Astrocyte (in vitro differentiated cells and primary cell): ENCODE data around the gene FICD. TPM values are rescaled to one million over a fixed set of nuclear protein-coding genes. Genes with fewer than 3 reads are reported as not detected.
A peak's percentile ranks its signal among the peaks of the same experiment; 100 is the strongest.

Experiments used
- DNase-seq: peaks from one replicate; pipeline ENCODE4 v3.0.0-alpha.2; 2010; ENCODE audit warnings: low read depth
- FAIRE-seq: peaks from 2 replicates; lab custom pipeline; 2011; peaks lifted over from hg19 to GRCh38; lab: Jason Lieb, UNC
- H2AFZ ChIP-seq: 2 replicates; pipeline ENCODE4 v1.6.0; 2012; ENCODE audit warnings: low read depth, low read length, inconsistent platforms
- H3K27ac ChIP-seq: 2 replicates; pipeline ENCODE4 v1.5.1; 2011; ENCODE audit warnings: low read depth, low read length, inconsistent platforms
- H3K27me3 ChIP-seq: 2 replicates; pipeline ENCODE4 v1.6.0; 2011; ENCODE audit warnings: low read length, inconsistent platforms; ENCODE audit not compliant: insufficient read depth
- H3K36me3 ChIP-seq: 2 replicates; pipeline ENCODE4 v1.5.1; 2011; ENCODE audit warnings: low read length, inconsistent platforms; ENCODE audit not compliant: insufficient read depth
- H3K4me1 ChIP-seq: 2 replicates; pipeline ENCODE4 v1.5.1; 2011; ENCODE audit warnings: low read length, inconsistent platforms; ENCODE audit not compliant: insufficient read depth
- H3K4me2 ChIP-seq: 2 replicates; pipeline ENCODE4 v1.6.0; 2012; ENCODE audit warnings: low read length, inconsistent platforms
- H3K4me3 ChIP-seq: 2 replicates; pipeline ENCODE4 v1.5.1; 2011; ENCODE audit warnings: low read depth, mild to moderate bottlenecking, low read length, inconsistent platforms; ENCODE audit not compliant: insufficient read depth
- H3K79me2 ChIP-seq: 2 replicates; pipeline ENCODE4 v1.6.0; 2012; ENCODE audit warnings: mild to moderate bottlenecking, low read length, inconsistent platforms; ENCODE audit not compliant: insufficient read depth
- H3K9ac ChIP-seq: 2 replicates; pipeline ENCODE4 v1.6.0; 2012; ENCODE audit warnings: mild to moderate bottlenecking, low read length, inconsistent platforms
- H3K9me3 ChIP-seq: 2 replicates; pipeline ENCODE4 v1.5.1; 2012; ENCODE audit warnings: low read depth, mild to moderate bottlenecking, low read length, inconsistent platforms; ENCODE audit not compliant: insufficient read depth
- H4K20me1 ChIP-seq: 2 replicates; pipeline ENCODE4 v1.6.0; 2012; ENCODE audit warnings: low read length, inconsistent platforms; ENCODE audit not compliant: insufficient read depth
- H3K27ac Mint-ChIP-seq: one replicate; pipeline ENCODE4 v1.8.0; 2021; ENCODE audit warnings: mild to moderate bottlenecking, mixed read lengths; ENCODE audit not compliant: unreplicated experiment
- H3K27me3 Mint-ChIP-seq: one replicate; pipeline ENCODE4 v1.8.0; 2021; ENCODE audit warnings: low read depth, mixed read lengths; ENCODE audit not compliant: unreplicated experiment
- H3K36me3 Mint-ChIP-seq: one replicate; pipeline ENCODE4 v1.8.0; 2021; ENCODE audit warnings: low read depth, mixed read lengths; ENCODE audit not compliant: unreplicated experiment
- H3K4me1 Mint-ChIP-seq: one replicate; pipeline ENCODE4 v1.8.0; 2021; ENCODE audit warnings: low read depth, mixed read lengths; ENCODE audit not compliant: unreplicated experiment
- H3K4me3 Mint-ChIP-seq: one replicate; pipeline ENCODE4 v1.8.0; 2021; ENCODE audit warnings: mild to moderate bottlenecking, moderate library complexity, mixed read lengths; ENCODE audit not compliant: unreplicated experiment
- H3K9me3 Mint-ChIP-seq: one replicate; pipeline ENCODE4 v1.8.0; 2021; ENCODE audit warnings: mild to moderate bottlenecking, mixed read lengths; ENCODE audit not compliant: unreplicated experiment
- CTCF ChIP-seq: IDR thresholded peaks from 2 replicates; pipeline ENCODE4 v1.5.1; 2011; ENCODE audit warnings: low read depth, mild to moderate bottlenecking, inconsistent platforms, low read length, moderate library complexity; ENCODE audit not compliant: insufficient read depth
- EZH2 ChIP-seq: IDR thresholded peaks from 2 replicates; pipeline ENCODE4 v1.6.1; 2012; ENCODE audit warnings: mild to moderate bottlenecking, low read length, inconsistent platforms; ENCODE audit not compliant: insufficient read depth
- total RNA-seq: library from RNA; stranded (reverse); gene quantifications from 2 replicates; pipeline ENCODE4 v1.2.1, GENCODE V29; 2021

Gene FICD
- total RNA-seq, 1 donor from 2014 or later = 3.5 TPM

GRCh38 chr12:108530161-108530560, 15.1 kb downstream of the FICD start:
- TF ChIP-seq CTCF = no peak
- Histone ChIP-seq H2AFZ (no peak overlapping the region), H3K27me3 (no peaks in the 10 kb centered on the region), H3K4me1 (peaks cover 10% of the 10 kb centered on the region), H3K4me3 (no peak overlapping the region), H3K27ac (no peak overlapping the region), H3K4me2 (no peak overlapping the region), H3K9me3 (no peaks in the 10 kb centered on the region), H3K36me3 (peaks cover 44% of the 10 kb centered on the region), H4K20me1 (peaks cover 33% of the 10 kb centered on the region), H3K9ac (no peak overlapping the region), H3K79me2 (no peaks in the 10 kb centered on the region)
- peaks cover 24% of the 10 kb centered on the region for H3K36me3 Mint-ChIP-seq
- no peak overlapping the region for H3K27ac Mint-ChIP-seq
- peaks cover 18% of the 10 kb centered on the region for H3K4me1 Mint-ChIP-seq
- DNase-seq (no peak), FAIRE-seq (no peak)
- no peaks in the 10 kb centered on the region for H3K9me3 Mint-ChIP-seq
- H3K4me3 Mint-ChIP-seq = no peak overlapping the region
- no peaks in the 10 kb centered on the region for H3K27me3 Mint-ChIP-seq

- H3K9me3 ChIP-seq = no peaks in the 10 kb centered on the region
- peaks cover under 1% of the 10 kb centered on the region for H3K79me2 ChIP-seq
- no peak overlapping the region for H3K4me2 ChIP-seq
- Mint-ChIP-seq H3K36me3 (peaks cover 17% of the 10 kb centered on the region), H3K27ac (no peak overlapping the region), H3K4me3 (no peak overlapping the region), H3K4me1 (peaks cover 4% of the 10 kb centered on the region), H3K27me3 (no peaks in the 10 kb centered on the region), H3K9me3 (no peaks in the 10 kb centered on the region)
- peaks cover 16% of the 10 kb centered on the region for H4K20me1 ChIP-seq
- H3K4me3 ChIP-seq = no peak overlapping the region
- FAIRE-seq (no peak), DNase-seq (no peak)
- TF ChIP-seq EZH2 (no peak), CTCF (no peak)
- H3K27ac ChIP-seq = no peak overlapping the region
- no peaks in the 10 kb centered on the region for H3K4me1 ChIP-seq
- H3K9ac ChIP-seq = no peak overlapping the region
- peaks cover 50% of the 10 kb centered on the region for H3K36me3 ChIP-seq
- no peaks in the 10 kb centered on the region for H3K27me3 ChIP-seq
- no peak overlapping the region for H2AFZ ChIP-seq
Measured at GRCh38 chr12:108531929-108532848, 17.1 kb downstream of the FICD start.

DNA sequence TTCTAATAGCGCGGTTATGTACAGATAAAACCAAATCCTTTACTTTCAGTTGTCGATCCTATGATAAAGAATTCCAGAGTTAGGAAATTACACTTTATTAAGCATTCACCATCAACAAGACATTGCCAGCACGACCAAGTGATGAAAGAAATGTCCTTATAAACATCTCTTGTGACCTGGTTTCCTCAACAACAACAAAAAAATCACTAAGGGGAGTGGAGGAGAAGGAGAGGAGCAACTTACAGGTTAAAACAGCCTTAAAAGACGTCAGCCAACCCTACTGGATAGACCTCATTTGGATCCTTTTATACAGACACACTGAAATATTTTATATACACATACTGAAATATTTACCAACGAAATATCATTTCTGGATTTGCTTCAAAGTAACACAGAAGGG, 23.1 kb downstream of the FICD start:
- peak; percentile 54 for FAIRE-seq
- TF ChIP-seq EZH2 (no peak), CTCF (no peak)
- Mint-ChIP-seq H3K36me3 (peaks cover 9% of the 10 kb centered on the region), H3K4me1 (peaks cover 7% of the 10 kb centered on the region), H3K27ac (no peak overlapping the region), H3K9me3 (no peaks in the 10 kb centered on the region), H3K27me3 (no peaks in the 10 kb centered on the region), H3K4me3 (no peak overlapping the region)
- H3K9me3 ChIP-seq = no peaks in the 10 kb centered on the region
- H3K9ac ChIP-seq = no peak overlapping the region
- no peak for DNase-seq
- H3K79me2 ChIP-seq = peaks cover 50% of the 10 kb centered on the region
- H3K4me2 ChIP-seq = no peak overlapping the region
- H3K27me3 ChIP-seq = no peaks in the 10 kb centered on the region
- no peaks in the 10 kb centered on the region for H3K4me1 ChIP-seq
- peaks cover 44% of the 10 kb centered on the region for H4K20me1 ChIP-seq
- no peak overlapping the region for H3K4me3 ChIP-seq
- H3K27ac ChIP-seq = no peak overlapping the region
- no peak overlapping the region for H2AFZ ChIP-seq
- peaks cover 49% of the 10 kb centered on the region for H3K36me3 ChIP-seq
